HG02870 (cell line): ENCODE measurements around the gene CCDC27.

Source experiments
- ATAC-seq: cut with Tn5 transposase; IDR thresholded peaks from one replicate; pipeline ENCODE4 v1.9.1; 2021; ENCODE audit warnings: mild to moderate bottlenecking, moderate library complexity; ENCODE audit not compliant: unreplicated experiment

CCDC27 gene

GRCh38 chr1:3752400-3752945 is at the start of gene CCDC27:
Gene CCDC27, plus strand, starts transcription at chr1:3752450. Its CDS starts 32 bp downstream, at chr1:3752482.
- ATAC-seq: no peak

GRCh38 chr1:3702528-3702927 is 49.7 kb upstream of the CCDC27 start:
- ATAC-seq: no peak

GRCh38 chr1:3702990-3703728 is 49.1 kb upstream of the CCDC27 start:
- ATAC-seq: no peak

- ATAC-seq: no peak
Observed at GRCh38 chr1:3703786-3704371, 48.4 kb upstream of the CCDC27 start.

GRCh38 chr1:3705341-3705950 is 46.8 kb upstream of the CCDC27 start:
- ATAC-seq: no peak

- no peak for ATAC-seq
Observed at GRCh38 chr1:3706651-3707297, 45.5 kb upstream of the CCDC27 start.

GRCh38 chr1:3707298-3707938 is 44.8 kb upstream of the CCDC27 start:
- no peak for ATAC-seq

- ATAC-seq: no peak
Observed at GRCh38 chr1:3707939-3708328, 44.3 kb upstream of the CCDC27 start.

GRCh38 chr1:3708791-3709190 is 43.5 kb upstream of the CCDC27 start:
- no peak for ATAC-seq

GRCh38 chr1:3710251-3710650 is 42.0 kb upstream of the CCDC27 start:
- ATAC-seq: no peak

GRCh38 chr1:3711381-3711779 is 40.9 kb upstream of the CCDC27 start:
- ATAC-seq: no peak

GRCh38 chr1:3711780-3712451 is 40.3 kb upstream of the CCDC27 start:
- ATAC-seq: no peak

- no peak for ATAC-seq
Observed at GRCh38 chr1:3712573-3713535, 39.4 kb upstream of the CCDC27 start.

GRCh38 chr1:3713840-3714239 is 38.4 kb upstream of the CCDC27 start:
- no peak for ATAC-seq

- ATAC-seq: no peak
Observed at GRCh38 chr1:3714284-3714741, 37.9 kb upstream of the CCDC27 start.

- ATAC-seq: no peak
Observed at GRCh38 chr1:3714814-3715213, 37.4 kb upstream of the CCDC27 start.

- ATAC-seq: no peak
Observed at GRCh38 chr1:3716351-3716750, 35.9 kb upstream of the CCDC27 start.

- ATAC-seq: no peak
Observed at GRCh38 chr1:3717041-3717714, 35.1 kb upstream of the CCDC27 start.
